ENCODE measurements around the gene JAKMIP1. TPM values are rescaled to one million over a fixed set of nuclear protein-coding genes. Genes with fewer than 3 reads are reported as not detected.
"Not testable (repeated sequence)": the region's sequence is repeated elsewhere in the genome, so short reads cannot be mapped to it uniquely, and the experiment has no call there.

The JAKMIP1 gene
- total RNA-seq, 1 experiment from 2014 or later: not detected

GRCh38 chr4:6013564-6013963 is 186.8 kb downstream of the JAKMIP1 start:
- DNase-seq (ENCODE audit: low read depth): no peak

- DNase-seq (ENCODE audit: low read depth): no peak
These were observed 188.1 kb downstream of the JAKMIP1 start for GRCh38 chr4:6012200-6012599.

GRCh38 chr4:6011686-6012085 is 188.7 kb downstream of the JAKMIP1 start:
- DNase-seq (ENCODE audit: low read depth): no peak

GRCh38 chr4:6011271-6011671 is 189.1 kb downstream of the JAKMIP1 start:
- no peak for DNase-seq (ENCODE audit: low read depth)

GRCh38 chr4:6010789-6011188 is 189.6 kb downstream of the JAKMIP1 start:
- no peak for DNase-seq (ENCODE audit: low read depth)

- no peak for DNase-seq (ENCODE audit: low read depth)
These were observed 190.9 kb downstream of the JAKMIP1 start for GRCh38 chr4:6009452-6009851.

- no peak for DNase-seq (ENCODE audit: low read depth)
These were observed 191.5 kb downstream of the JAKMIP1 start for GRCh38 chr4:6008766-6009385.

- no peak for DNase-seq (ENCODE audit: low read depth)
These were observed 192.2 kb downstream of the JAKMIP1 start for GRCh38 chr4:6008092-6008551.

GRCh38 chr4:6005175-6005574 is 195.2 kb downstream of the JAKMIP1 start:
- no peak for DNase-seq (ENCODE audit: low read depth)

GRCh38 chr4:6003485-6003884 is 196.9 kb downstream of the JAKMIP1 start:
- not testable (repeated sequence) for DNase-seq (ENCODE audit: low read depth)

GRCh38 chr4:6002926-6003325 is 197.4 kb downstream of the JAKMIP1 start:
- no peak for DNase-seq (ENCODE audit: low read depth)

- DNase-seq (ENCODE audit: low read depth): no peak
These were observed 197.9 kb downstream of the JAKMIP1 start for GRCh38 chr4:6002492-6002833.

- DNase-seq (ENCODE audit: low read depth): no peak
These were observed 198.5 kb downstream of the JAKMIP1 start for GRCh38 chr4:6001680-6002491.

- no peak for DNase-seq (ENCODE audit: low read depth)
These were observed 200.5 kb downstream of the JAKMIP1 start for GRCh38 chr4:5999830-6000365.

GRCh38 chr4:5999356-5999755 is 201.0 kb downstream of the JAKMIP1 start:
- no peak for DNase-seq (ENCODE audit: low read depth)

- peak; percentile 42 for DNase-seq (ENCODE audit: low read depth)
These were observed 201.9 kb downstream of the JAKMIP1 start for GRCh38 chr4:5998333-5998936.

- DNase-seq (ENCODE audit: low read depth): no peak
These were observed 203.7 kb downstream of the JAKMIP1 start for GRCh38 chr4:5996641-5997040.

GRCh38 chr4:5995901-5996623 is 204.3 kb downstream of the JAKMIP1 start:
- no peak for DNase-seq (ENCODE audit: low read depth)

- no peak for DNase-seq (ENCODE audit: low read depth)
These were observed 206.2 kb downstream of the JAKMIP1 start for GRCh38 chr4:5993876-5994811.

GRCh38 chr4:5993346-5993745 is 207.0 kb downstream of the JAKMIP1 start:
- DNase-seq (ENCODE audit: low read depth): not testable (repeated sequence)

- no peak for DNase-seq (ENCODE audit: low read depth)
These were observed 207.5 kb downstream of the JAKMIP1 start for GRCh38 chr4:5992828-5993321.

Measured in RPMI7951 (cell line).